ENCODE measurements around the gene USP2.

Gene USP2

DNA sequence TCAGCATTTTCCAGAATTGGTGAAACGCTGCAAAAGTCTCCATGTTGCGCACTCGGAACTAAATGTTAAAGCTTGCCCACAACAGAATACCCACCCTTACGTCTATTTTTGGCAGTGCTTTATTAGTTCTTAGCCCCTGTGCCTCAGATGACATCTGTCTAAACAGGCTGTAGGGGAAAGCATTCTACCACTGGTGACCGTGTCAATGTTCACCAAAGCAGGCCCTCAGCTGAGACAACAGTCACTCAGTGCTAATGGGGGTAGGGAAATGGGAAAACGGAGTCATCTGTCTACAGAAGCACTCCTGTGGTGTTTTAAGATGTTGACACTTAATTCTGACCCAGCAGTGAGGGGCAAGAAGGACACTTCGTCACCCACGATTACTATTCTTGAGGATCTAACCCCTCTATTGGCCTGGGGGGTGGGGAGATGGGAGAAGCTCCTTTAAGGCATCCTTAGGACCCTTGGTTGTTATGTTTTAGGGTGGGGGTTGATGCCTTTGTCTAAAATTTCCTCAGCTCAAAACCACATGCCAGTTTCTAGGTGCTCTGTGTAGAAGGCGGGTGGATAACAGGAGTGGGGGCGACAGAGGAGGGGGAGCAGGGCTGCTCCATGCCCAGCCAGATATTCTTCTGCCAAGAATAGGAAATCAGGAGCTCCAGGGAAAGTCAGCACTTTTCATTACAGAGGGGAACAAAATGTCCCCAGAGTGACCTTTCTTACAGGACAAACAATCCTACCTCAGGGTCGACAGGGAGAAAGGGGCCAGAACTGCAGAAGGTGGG, 19.4 kb downstream of the USP2 start:
- TF ChIP-seq BACH2 (CRISPR knock-in tag; IDR thresholded peaks at IDR 0.05; ENCODE audit: borderline replicate concordance) (no peak), OSR1 (CRISPR knock-in tag; IDR thresholded peaks at IDR 0.05) (no peak), ARNTL (CRISPR knock-in tag; IDR thresholded peaks at IDR 0.05; ENCODE audit: borderline replicate concordance, low read depth) (no peak), TCF4 (CRISPR knock-in tag; IDR thresholded peaks at IDR 0.05; ENCODE audit: borderline replicate concordance) (no peak), PATZ1 (CRISPR knock-in tag; IDR thresholded peaks at IDR 0.05; ENCODE audit: borderline replicate concordance) (no peak), ISL1 (CRISPR knock-in tag; IDR thresholded peaks at IDR 0.05) (no peak), ZNF70 (CRISPR knock-in tag; IDR thresholded peaks at IDR 0.05) (no peak), PPARA (CRISPR knock-in tag; IDR thresholded peaks at IDR 0.05; ENCODE audit: borderline replicate concordance) (no peak), TOX (CRISPR knock-in tag; IDR thresholded peaks at IDR 0.05; ENCODE audit: borderline replicate concordance) (no peak), ZNF8 (CRISPR knock-in tag; IDR thresholded peaks at IDR 0.05) (no peak), RARB (CRISPR knock-in tag; IDR thresholded peaks at IDR 0.05) (no peak), SNAI2 (CRISPR knock-in tag; IDR thresholded peaks at IDR 0.05) (no peak), ZNF565 (CRISPR knock-in tag; conservative IDR thresholded peaks at IDR 0.05; ENCODE audit: low read depth) (no peak), ZC3H10 (CRISPR knock-in tag; IDR thresholded peaks at IDR 0.05) (no peak)
- TF ChIP-seq, protein P1, sequence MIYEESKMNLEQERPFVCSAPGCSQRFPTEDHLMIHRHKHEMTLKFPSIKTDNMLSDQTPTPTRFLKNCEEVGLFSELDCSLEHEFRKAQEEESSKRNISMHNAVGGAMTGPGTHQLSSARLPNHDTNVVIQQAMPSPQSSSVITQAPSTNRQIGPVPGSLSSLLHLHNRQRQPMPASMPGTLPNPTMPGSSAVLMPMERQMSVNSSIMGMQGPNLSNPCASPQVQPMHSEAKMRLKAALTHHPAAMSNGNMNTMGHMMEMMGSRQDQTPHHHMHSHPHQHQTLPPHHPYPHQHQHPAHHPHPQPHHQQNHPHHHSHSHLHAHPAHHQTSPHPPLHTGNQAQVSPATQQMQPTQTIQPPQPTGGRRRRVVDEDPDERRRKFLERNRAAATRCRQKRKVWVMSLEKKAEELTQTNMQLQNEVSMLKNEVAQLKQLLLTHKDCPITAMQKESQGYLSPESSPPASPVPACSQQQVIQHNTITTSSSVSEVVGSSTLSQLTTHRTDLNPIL (CRISPR knock-in tag; IDR thresholded peaks at IDR 0.05; ENCODE audit: low read depth) = no peak
- TF ChIP-seq, protein P2, sequence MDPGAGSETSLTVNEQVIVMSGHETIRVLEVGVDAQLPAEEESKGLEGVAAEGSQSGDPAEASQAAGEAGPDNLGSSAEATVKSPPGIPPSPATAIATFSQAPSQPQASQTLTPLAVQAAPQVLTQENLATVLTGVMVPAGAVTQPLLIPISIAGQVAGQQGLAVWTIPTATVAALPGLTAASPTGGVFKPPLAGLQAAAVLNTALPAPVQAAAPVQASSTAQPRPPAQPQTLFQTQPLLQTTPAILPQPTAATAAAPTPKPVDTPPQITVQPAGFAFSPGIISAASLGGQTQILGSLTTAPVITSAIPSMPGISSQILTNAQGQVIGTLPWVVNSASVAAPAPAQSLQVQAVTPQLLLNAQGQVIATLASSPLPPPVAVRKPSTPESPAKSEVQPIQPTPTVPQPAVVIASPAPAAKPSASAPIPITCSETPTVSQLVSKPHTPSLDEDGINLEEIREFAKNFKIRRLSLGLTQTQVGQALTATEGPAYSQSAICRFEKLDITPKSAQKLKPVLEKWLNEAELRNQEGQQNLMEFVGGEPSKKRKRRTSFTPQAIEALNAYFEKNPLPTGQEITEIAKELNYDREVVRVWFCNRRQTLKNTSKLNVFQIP (CRISPR knock-in tag; IDR thresholded peaks at IDR 0.05; ENCODE audit: borderline replicate concordance, low read depth) = no peak
- no peak for ATAC-seq

- peak; percentile 85 for ATAC-seq
- TF ChIP-seq PATZ1 (CRISPR knock-in tag; IDR thresholded peaks at IDR 0.05; ENCODE audit: borderline replicate concordance) (no peak), RARB (CRISPR knock-in tag; IDR thresholded peaks at IDR 0.05) (no peak), PPARA (CRISPR knock-in tag; IDR thresholded peaks at IDR 0.05; ENCODE audit: borderline replicate concordance) (no peak), ZC3H10 (CRISPR knock-in tag; IDR thresholded peaks at IDR 0.05) (no peak), BACH2 (CRISPR knock-in tag; IDR thresholded peaks at IDR 0.05; ENCODE audit: borderline replicate concordance) (no peak), GLIS3 (CRISPR knock-in tag; IDR thresholded peaks at IDR 0.05) (no peak), ZNF565 (CRISPR knock-in tag; conservative IDR thresholded peaks at IDR 0.05; ENCODE audit: low read depth) (no peak), SNAI2 (CRISPR knock-in tag; IDR thresholded peaks at IDR 0.05) (no peak; the same call in 1 of the 2 replicates), CSDC2 (CRISPR knock-in tag; IDR thresholded peaks at IDR 0.05) (no peak)
- TF ChIP-seq, protein P2 (CRISPR knock-in tag; IDR thresholded peaks at IDR 0.05; ENCODE audit: borderline replicate concordance, low read depth) = no peak
- TF ChIP-seq, protein P3, sequence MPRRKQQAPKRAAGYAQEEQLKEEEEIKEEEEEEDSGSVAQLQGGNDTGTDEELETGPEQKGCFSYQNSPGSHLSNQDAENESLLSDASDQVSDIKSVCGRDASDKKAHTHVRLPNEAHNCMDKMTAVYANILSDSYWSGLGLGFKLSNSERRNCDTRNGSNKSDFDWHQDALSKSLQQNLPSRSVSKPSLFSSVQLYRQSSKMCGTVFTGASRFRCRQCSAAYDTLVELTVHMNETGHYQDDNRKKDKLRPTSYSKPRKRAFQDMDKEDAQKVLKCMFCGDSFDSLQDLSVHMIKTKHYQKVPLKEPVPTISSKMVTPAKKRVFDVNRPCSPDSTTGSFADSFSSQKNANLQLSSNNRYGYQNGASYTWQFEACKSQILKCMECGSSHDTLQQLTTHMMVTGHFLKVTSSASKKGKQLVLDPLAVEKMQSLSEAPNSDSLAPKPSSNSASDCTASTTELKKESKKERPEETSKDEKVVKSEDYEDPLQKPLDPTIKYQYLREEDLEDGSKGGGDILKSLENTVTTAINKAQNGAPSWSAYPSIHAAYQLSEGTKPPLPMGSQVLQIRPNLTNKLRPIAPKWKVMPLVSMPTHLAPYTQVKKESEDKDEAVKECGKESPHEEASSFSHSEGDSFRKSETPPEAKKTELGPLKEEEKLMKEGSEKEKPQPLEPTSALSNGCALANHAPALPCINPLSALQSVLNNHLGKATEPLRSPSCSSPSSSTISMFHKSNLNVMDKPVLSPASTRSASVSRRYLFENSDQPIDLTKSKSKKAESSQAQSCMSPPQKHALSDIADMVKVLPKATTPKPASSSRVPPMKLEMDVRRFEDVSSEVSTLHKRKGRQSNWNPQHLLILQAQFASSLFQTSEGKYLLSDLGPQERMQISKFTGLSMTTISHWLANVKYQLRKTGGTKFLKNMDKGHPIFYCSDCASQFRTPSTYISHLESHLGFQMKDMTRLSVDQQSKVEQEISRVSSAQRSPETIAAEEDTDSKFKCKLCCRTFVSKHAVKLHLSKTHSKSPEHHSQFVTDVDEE (CRISPR knock-in tag; IDR thresholded peaks at IDR 0.05) = no peak
- TF ChIP-seq, protein P4, sequence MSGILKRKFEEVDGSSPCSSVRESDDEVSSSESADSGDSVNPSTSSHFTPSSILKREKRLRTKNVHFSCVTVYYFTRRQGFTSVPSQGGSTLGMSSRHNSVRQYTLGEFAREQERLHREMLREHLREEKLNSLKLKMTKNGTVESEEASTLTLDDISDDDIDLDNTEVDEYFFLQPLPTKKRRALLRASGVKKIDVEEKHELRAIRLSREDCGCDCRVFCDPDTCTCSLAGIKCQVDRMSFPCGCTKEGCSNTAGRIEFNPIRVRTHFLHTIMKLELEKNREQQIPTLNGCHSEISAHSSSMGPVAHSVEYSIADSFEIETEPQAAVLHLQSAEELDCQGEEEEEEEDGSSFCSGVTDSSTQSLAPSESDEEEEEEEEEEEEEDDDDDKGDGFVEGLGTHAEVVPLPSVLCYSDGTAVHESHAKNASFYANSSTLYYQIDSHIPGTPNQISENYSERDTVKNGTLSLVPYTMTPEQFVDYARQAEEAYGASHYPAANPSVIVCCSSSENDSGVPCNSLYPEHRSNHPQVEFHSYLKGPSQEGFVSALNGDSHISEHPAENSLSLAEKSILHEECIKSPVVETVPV (CRISPR knock-in tag; IDR thresholded peaks at IDR 0.05) = no peak
These were observed 20.3 kb downstream of the USP2 start for GRCh38 chr11:119361056-119361787.

Data from SK-N-SH treated with all-trans-retinoic acid at 6 μM for 48 hours (cell line).